GM12873 (cell line): ENCODE data around the gene BAZ1A.

Experiments used
- CTCF ChIP-seq: IDR thresholded peaks from 2 replicates; pipeline ENCODE4 v1.5.1; 2012; ENCODE audit warnings: low read depth, mild to moderate bottlenecking, moderate library complexity, low read length, control low read depth; ENCODE audit not compliant: insufficient read depth; ENCODE audit errors: missing control alignments

BAZ1A gene

DNA sequence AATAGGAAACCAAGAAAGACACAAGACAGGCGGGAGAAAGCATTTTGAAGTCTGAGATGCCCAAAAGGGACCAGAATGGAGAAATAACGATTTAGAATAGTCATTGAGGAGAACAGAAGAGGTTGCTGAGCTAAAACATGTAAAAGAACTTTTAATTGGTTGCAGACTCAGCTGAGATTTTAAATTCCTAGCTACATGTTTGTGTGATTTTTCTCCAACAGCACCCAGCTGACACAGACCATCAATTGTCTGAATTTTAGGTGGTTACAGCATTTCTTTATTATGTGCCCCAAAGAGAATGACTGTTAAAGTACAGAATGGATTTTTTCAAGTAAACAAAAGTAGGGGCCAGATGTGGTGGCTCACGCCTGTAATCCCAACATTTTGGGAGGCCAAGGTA is 50.3 kb downstream of the BAZ1A start:
- TF ChIP-seq CTCF, result no peak

GRCh38 chr14:34824256-34824655 is 50.9 kb downstream of the BAZ1A start:
- no peak for TF ChIP-seq CTCF

GRCh38 chr14:34817768-34818167 is 57.4 kb downstream of the BAZ1A start:
- no peak for TF ChIP-seq CTCF

- no peak for TF ChIP-seq CTCF
These were observed 65.1 kb downstream of the BAZ1A start for GRCh38 chr14:34810028-34810427.

DNA sequence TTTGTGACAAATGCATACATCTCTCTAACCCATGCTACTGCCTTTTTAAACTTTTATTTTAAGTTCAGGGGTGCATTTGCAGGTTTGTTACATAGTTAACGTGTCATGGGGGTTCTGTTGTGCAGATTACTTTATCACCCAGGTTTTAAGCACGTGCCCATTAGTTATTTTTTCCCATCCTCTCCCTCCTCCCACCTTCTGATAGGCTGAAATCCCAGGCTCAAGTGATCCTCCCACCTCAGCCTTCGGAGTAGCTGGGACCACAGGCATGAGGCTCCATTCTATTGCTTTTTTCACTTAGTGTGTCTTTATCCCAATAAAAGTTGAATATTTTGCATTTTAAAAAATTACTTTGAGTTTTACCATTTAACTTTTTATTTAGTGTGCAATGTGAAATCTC is 68.9 kb downstream of the BAZ1A start:
- no peak for TF ChIP-seq CTCF

DNA sequence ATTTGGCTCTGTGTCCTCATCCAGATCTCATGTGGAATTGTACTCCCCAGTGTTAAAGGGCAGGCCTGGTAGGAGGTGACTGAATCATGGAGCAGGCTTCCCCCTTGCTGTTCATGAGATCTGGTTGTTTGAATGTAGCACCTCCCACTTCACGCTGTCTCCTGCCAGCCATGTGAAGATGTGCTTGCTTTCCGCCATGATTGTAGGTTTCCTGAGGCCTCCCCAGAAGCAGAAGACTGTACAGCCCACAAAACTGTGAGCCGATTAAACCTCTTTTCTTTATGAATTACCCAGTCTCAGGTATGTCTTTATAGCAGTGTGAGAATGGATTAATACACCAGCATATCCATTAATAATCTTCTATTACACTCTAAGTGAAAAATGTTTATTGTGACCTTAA is 70.2 kb downstream of the BAZ1A start:
- no peak for TF ChIP-seq CTCF

GRCh38 chr14:34797747-34798583 is 77.2 kb downstream of the BAZ1A start:
- TF ChIP-seq CTCF, result no peak
